ENCODE results near the gene GMFB. TPM values are rescaled to one million over a fixed set of nuclear protein-coding genes. Genes with fewer than 3 reads are reported as not detected.

The GMFB gene
- total and polyA plus RNA-seq, 4 donors: 72.8 to 223 (median 104) TPM

- no peak overlapping the region for H3K4me3 ChIP-seq (ENCODE audit: low read depth, low read length)
- H3K27me3 ChIP-seq (ENCODE audit: control insufficient read depth, insufficient read depth, low read length): no peaks in the 10 kb centered on the region
- H3K27ac ChIP-seq (ENCODE audit: low read depth, low read length): no peak overlapping the region
- no peaks in the 10 kb centered on the region for H3K4me1 ChIP-seq (ENCODE audit: control insufficient read depth, insufficient read depth, low read length)
- WGBS (ENCODE audit: insufficient coverage): no CpG with 5 or more reads among the region's 2 CpGs
- no peak for DNase-seq (ENCODE audit: low read depth in 4 of 6, low spot score in 6 of 6)
- H3K36me3 ChIP-seq (ENCODE audit: control insufficient read depth, insufficient read depth, low read length): peaks cover 5% of the 10 kb centered on the region
- H3K9me3 ChIP-seq (ENCODE audit: control insufficient read depth, insufficient read depth, low read length): no peaks in the 10 kb centered on the region
Measured at GRCh38 chr14:54425068-54425467, 63.7 kb downstream of the GMFB start.

Other genes starting within 250 kb of the GMFB start
- 10 to 100 TPM; 16.3 to 17.9 TPM for gene CDKN3, start 92.0 kb downstream of the GMFB start, total RNA-seq
- gene CDKN3, start 92.0 kb downstream of the GMFB start, polyA plus RNA-seq (ENCODE audit: insufficient read length in 2 of 2): 10 to 100 TPM; 18.0 to 18.6 TPM
- 10 to 100 TPM; 65.7 to 87.4 TPM for gene CNIH1, start 47.6 kb downstream of the GMFB start, total RNA-seq
- 100 to 1,000 TPM; 128 to 137 TPM for gene CNIH1, start 47.6 kb downstream of the GMFB start, polyA plus RNA-seq (ENCODE audit: insufficient read length in 2 of 2)
- 10 to 100 TPM; 20.4 to 40.7 TPM for gene CGRRF1, start 20.9 kb upstream of the GMFB start, total RNA-seq
- gene CGRRF1, start 20.9 kb upstream of the GMFB start, polyA plus RNA-seq (ENCODE audit: insufficient read length in 2 of 2): 10 to 100 TPM; 32.4 to 35.9 TPM
- 10 to 100 TPM; 31.2 to 31.6 TPM for gene SAMD4A, start 78.1 kb upstream of the GMFB start, total RNA-seq
- gene SAMD4A, start 78.1 kb upstream of the GMFB start, polyA plus RNA-seq (ENCODE audit: insufficient read length in 2 of 2): 10 to 100 TPM; 17.5 to 17.8 TPM